ENCODE results near the gene WNK4.
"Not testable (repeated sequence)": the region's sequence is repeated elsewhere in the genome, so short reads cannot be mapped to it uniquely, and the experiment has no call there.

Gene WNK4

DNA sequence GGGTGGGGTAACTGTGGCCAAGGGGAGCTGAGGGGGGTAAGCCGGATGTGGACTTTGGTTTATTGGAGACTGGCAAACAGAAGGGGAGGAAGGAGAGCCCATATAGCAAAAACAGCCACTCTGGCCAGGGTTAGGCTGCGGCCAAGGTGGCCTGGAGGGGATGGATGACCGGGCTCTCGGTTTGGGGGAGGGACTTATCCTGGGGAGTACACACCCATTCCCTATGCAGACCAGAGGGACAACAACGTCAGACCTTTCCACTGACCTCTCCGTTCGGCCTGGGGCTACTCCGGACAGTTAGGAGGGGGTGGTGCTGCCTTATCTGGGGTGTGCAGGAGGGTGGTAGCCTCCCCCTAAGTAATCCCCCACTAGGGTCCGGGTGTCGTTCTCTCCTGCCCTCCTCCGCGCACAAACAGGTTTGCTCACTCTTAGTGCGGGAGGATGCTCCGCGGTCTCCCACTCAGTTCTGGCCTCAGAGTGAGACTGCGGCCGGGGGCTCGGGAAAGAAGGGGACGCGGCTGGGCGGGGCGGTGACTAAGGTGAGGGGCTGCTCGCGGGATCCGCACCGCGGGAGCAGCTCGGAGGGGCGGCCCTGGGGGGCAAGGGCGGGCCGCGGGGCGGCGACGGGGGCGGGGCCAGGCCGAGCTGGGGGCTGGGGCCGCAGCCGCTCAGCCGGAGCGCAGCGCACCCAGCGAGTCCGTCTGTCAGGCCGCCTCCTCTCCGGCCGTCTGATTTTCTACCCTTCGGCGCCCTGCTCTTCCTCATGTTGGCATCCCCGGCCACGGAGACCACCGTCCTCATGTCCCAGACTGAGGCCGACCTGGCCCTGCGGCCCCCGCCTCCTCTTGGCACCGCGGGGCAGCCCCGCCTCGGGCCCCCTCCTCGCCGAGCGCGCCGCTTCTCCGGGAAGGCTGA, at the start of gene WNK4:
WNK4 (plus strand) TSS at position 675 of the 915 bp plus-strand sequence; CDS start at position 764, 89 bp downstream.
- H3K9me3 ChIP-seq (ENCODE audit: severe bottlenecking): no peaks in the 10 kb centered on the region
- H3K36me3 ChIP-seq (ENCODE audit: low read depth): peaks cover 40% of the 10 kb centered on the region
- peak within 1 kb of the TSS; percentile 84 for H3K27ac ChIP-seq (ENCODE audit: poor library complexity, severe bottlenecking)
- no peaks in the 10 kb centered on the region for H3K27me3 ChIP-seq (ENCODE audit: insufficient read depth, poor library complexity, severe bottlenecking)
- peaks cover 14% of the 10 kb centered on the region for H3K4me1 ChIP-seq (ENCODE audit: insufficient read depth, poor library complexity, severe bottlenecking)
- TF ChIP-seq, protein P1, sequence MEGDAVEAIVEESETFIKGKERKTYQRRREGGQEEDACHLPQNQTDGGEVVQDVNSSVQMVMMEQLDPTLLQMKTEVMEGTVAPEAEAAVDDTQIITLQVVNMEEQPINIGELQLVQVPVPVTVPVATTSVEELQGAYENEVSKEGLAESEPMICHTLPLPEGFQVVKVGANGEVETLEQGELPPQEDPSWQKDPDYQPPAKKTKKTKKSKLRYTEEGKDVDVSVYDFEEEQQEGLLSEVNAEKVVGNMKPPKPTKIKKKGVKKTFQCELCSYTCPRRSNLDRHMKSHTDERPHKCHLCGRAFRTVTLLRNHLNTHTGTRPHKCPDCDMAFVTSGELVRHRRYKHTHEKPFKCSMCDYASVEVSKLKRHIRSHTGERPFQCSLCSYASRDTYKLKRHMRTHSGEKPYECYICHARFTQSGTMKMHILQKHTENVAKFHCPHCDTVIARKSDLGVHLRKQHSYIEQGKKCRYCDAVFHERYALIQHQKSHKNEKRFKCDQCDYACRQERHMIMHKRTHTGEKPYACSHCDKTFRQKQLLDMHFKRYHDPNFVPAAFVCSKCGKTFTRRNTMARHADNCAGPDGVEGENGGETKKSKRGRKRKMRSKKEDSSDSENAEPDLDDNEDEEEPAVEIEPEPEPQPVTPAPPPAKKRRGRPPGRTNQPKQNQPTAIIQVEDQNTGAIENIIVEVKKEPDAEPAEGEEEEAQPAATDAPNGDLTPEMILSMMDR (IDR thresholded peaks at IDR 0.05; ENCODE audit: poor library complexity, severe bottlenecking): no peak
- no peak within 1 kb of the TSS for H3K4me3 ChIP-seq (ENCODE audit: severe bottlenecking)
- no peak for DNase-seq (ENCODE audit: low spot score)
- no peak for ATAC-seq (ENCODE audit: low read depth)

DNA sequence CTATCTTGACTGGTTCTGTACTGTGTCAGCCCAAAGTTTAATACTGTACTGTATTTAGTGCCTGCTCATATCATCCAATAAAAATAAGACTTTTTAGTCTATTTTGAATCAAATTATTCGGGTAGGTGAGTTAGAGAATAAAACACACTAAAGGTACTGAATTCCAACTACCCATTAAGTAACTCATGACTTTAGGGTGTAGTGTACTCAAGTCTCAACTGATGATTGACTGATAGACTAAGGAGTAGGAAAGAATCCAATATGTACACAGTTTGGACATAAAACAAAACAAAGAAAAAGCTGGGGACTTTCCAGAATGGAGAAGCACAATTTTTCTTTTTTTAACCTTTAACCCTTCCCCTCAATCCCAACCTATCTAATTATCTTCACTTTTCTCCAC, 39.7 kb upstream of the WNK4 start:
- Histone ChIP-seq H3K36me3 (ENCODE audit: low read depth) (peaks cover 4% of the 10 kb centered on the region; the same call in 1 of the 2 replicates), H3K27ac (ENCODE audit: poor library complexity, severe bottlenecking) (no peak overlapping the region), H3K4me3 (ENCODE audit: severe bottlenecking) (no peak overlapping the region), H3K9me3 (ENCODE audit: severe bottlenecking) (no peaks in the 10 kb centered on the region), H3K4me1 (ENCODE audit: insufficient read depth, poor library complexity, severe bottlenecking) (peaks cover 4% of the 10 kb centered on the region), H3K27me3 (ENCODE audit: insufficient read depth, poor library complexity, severe bottlenecking) (no peaks in the 10 kb centered on the region)
- DNase-seq (ENCODE audit: low spot score) (no peak), ATAC-seq (ENCODE audit: low read depth) (no peak)
- TF ChIP-seq, protein P1 (IDR thresholded peaks at IDR 0.05; ENCODE audit: poor library complexity, severe bottlenecking): no peak

DNA sequence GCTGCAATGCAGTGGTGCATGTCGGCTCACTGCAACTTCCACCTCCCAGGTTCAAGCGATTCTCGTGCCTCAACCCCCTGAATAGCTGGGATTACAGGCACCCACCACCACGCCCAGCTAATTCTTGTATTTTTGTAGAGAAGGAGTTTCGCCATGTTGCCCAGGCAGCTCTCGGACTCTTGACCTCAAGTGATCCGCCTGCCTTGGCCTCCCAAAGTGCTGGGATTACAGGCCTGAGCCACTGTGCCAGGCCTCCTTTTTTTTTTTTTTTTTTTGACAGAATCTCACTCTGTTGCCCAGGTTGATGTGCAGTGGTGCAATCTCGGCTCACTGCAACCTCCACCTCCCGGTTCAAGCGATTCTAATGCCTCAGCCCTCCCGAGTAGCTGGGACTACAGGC, 37.5 kb upstream of the WNK4 start:
- not testable (repeated sequence) for ATAC-seq (ENCODE audit: low read depth); H3K9me3 ChIP-seq (ENCODE audit: severe bottlenecking); DNase-seq (ENCODE audit: low spot score); H3K27ac ChIP-seq (ENCODE audit: poor library complexity, severe bottlenecking); H3K36me3 ChIP-seq (ENCODE audit: low read depth); H3K27me3 ChIP-seq (ENCODE audit: insufficient read depth, poor library complexity, severe bottlenecking); H3K4me1 ChIP-seq (ENCODE audit: insufficient read depth, poor library complexity, severe bottlenecking); H3K4me3 ChIP-seq (ENCODE audit: severe bottlenecking)

DNA sequence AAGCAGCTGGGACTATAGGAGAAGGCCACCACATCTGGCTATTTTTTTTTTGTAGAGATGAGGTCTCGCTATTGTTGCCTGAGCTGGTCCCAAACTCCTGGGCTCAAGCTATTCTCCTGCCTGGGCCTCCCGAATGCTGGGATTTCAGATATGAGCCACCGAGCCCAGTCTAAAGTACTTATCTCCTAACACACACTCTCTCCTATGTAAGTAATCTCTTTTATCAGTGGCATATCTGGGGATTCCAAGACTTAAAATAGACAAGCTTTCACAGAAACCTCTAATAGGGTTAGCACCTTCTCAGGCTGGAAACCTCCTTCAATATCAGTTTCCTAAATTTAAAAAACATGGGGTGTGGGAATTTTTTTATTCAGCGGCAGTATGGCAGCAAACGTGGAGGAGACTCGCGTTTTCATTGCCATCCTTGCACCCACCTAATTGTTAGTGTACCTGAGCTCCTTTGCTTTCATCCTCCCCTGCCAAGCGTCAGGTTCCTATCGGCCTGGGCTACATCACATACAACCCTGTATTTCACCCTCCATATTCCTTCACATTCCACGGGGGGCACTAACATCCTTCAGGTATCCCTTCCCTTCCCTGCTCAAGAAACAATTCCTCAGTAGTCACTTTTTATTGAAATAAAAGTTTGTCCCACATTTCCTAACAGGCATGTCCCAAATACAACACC, 36.7 kb upstream of the WNK4 start:
- no peak for DNase-seq (ENCODE audit: low spot score)
- Histone ChIP-seq H3K27me3 (ENCODE audit: insufficient read depth, poor library complexity, severe bottlenecking) (no peaks in the 10 kb centered on the region), H3K9me3 (ENCODE audit: severe bottlenecking) (no peaks in the 10 kb centered on the region), H3K36me3 (ENCODE audit: low read depth) (peaks cover 4% of the 10 kb centered on the region; the same call in 1 of the 2 replicates), H3K4me1 (ENCODE audit: insufficient read depth, poor library complexity, severe bottlenecking) (peaks cover 4% of the 10 kb centered on the region), H3K4me3 (ENCODE audit: severe bottlenecking) (peak overlapping the region; percentile 52), H3K27ac (ENCODE audit: poor library complexity, severe bottlenecking) (peak overlapping the region; percentile 55)
- TF ChIP-seq, protein P1 (IDR thresholded peaks at IDR 0.05; ENCODE audit: poor library complexity, severe bottlenecking): peak; percentile 35
- ATAC-seq (ENCODE audit: low read depth): peak; percentile 40; the same call in 2 of the 3 replicates

DNA sequence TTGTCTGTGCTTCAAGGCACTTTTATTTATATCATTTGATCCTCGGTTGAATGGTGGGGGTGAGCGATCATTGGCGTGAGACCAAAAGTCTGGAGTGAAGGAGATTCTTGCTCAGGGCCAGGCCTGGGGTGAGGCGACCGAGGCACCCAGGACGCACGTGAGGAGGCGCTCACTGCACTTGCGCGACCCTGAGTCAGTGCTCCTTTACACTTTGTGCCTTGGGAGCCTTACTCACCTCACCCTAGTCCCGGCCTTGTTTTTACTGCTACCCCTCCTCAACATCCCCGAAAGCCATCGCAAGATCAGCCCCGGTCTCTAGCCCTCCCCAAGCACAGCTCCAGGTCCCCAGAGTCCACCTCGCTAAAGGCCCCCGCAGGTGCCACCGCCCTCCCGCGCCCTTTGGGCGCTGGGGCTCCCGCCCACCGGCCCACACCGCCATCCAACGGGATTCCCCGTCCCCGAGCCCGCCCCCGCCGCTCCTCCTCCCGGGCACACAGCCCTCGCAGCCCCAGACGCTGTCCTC, 36.1 kb upstream of the WNK4 start:
- peak; percentile 81 for ATAC-seq (ENCODE audit: low read depth)
- TF ChIP-seq, protein P1 (IDR thresholded peaks at IDR 0.05; ENCODE audit: poor library complexity, severe bottlenecking): peak; percentile 25
- peak overlapping the region; percentile 52 for H3K4me3 ChIP-seq (ENCODE audit: severe bottlenecking)
- peak overlapping the region; percentile 55 for H3K27ac ChIP-seq (ENCODE audit: poor library complexity, severe bottlenecking)
- H3K9me3 ChIP-seq (ENCODE audit: severe bottlenecking): no peaks in the 10 kb centered on the region
- no peaks in the 10 kb centered on the region for H3K27me3 ChIP-seq (ENCODE audit: insufficient read depth, poor library complexity, severe bottlenecking)
- peaks cover 4% of the 10 kb centered on the region for H3K4me1 ChIP-seq (ENCODE audit: insufficient read depth, poor library complexity, severe bottlenecking)
- peaks cover 4% of the 10 kb centered on the region; the same call in 1 of the 2 replicates for H3K36me3 ChIP-seq (ENCODE audit: low read depth)
- peak; percentile 71 for DNase-seq (ENCODE audit: low spot score)

Measured in RWPE2 (cell line).